Renal cortex interstitium (tissue), 11 donors: ENCODE measurements around the gene TPBGL. TPM values are rescaled to one million over a fixed set of nuclear protein-coding genes. Genes with fewer than 3 reads are reported as not detected.

Experiments
- DNase-seq, 11 donors: peaks; one replicate each; pipeline ENCODE4 v3.0.0-alpha.2; 2013; ENCODE audit warnings: low read depth in 9 of 11, low spot score in 4 of 11; ENCODE audit errors: extremely low read depth in 1 of 11
- polyA plus RNA-seq, 3 donors: library from polyadenylated mRNA; unstranded; fragments of 120-200 nt; gene quantifications; one replicate each; pipeline ENCODE4 v1.2.1, GENCODE V29; 2013; ENCODE audit not compliant: insufficient read length in 3 of 3

TPBGL gene
- polyA plus RNA-seq, 3 donors = 0.06 to 0.14 (median 0.11) TPM

- DNase-seq = peak; percentile 56 to 84 (median 67)
Observed at GRCh38 chr11:75204685-75205563, 35.6 kb upstream of the TPBGL start.

DNA sequence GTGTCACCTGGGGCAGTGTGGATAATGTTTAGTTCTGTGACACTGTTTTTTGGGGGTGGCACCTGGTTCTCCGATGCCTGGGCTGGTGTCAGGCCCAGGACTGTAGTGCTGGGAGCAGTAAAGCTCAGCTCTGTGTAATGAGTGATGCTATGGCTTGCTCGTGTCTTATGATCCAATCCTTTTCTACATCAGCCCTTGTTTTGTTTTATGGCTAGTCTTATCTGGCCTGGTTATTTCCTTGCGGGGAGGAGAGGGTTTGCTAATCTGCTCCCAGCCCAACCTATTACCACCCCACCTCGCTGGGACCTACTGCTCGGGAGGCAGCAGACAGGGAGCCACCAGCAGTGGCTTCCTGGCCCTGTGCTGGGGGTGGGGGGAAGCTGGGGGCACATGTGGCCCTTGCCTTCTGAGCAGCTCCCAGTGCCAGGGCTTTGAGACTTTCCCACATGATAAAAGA, 35.0 kb upstream of the TPBGL start:
- no peak for DNase-seq

- DNase-seq = no peak
Observed at GRCh38 chr11:75208446-75208845, 32.1 kb upstream of the TPBGL start.

DNA sequence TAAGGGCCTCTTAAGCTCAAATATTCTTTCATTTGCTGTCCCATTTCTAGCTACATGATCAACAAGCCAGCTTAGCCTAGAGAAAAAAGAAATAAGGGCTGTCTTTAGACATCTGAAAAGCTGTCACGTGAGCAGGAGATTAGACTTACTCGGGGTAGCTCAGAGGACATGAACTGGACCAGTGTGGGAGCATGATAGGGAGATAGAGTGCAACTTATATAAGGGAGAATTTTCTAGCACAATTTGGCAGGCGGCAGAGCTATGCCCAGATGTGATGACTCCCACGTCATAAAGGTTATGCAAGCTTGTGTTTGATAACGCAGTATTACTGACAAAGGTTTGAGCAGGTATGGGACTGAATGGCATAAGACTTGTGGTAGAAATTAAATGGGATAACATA, 28.2 kb upstream of the TPBGL start:
- DNase-seq = no peak

GRCh38 chr11:75214411-75214821, 26.2 kb upstream of the TPBGL start:
- peak; percentile 57 to 90 (median 85) for DNase-seq

GRCh38 chr11:75214843-75215242, 25.7 kb upstream of the TPBGL start:
- no peak for DNase-seq

- DNase-seq = no peak
Observed at GRCh38 chr11:75219869-75220268, 20.7 kb upstream of the TPBGL start.

GRCh38 chr11:75223954-75224643, 16.5 kb upstream of the TPBGL start:
- no peak for DNase-seq

GRCh38 chr11:75225794-75226193, 14.8 kb upstream of the TPBGL start:
- no peak for DNase-seq

GRCh38 chr11:75229466-75229865, 11.1 kb upstream of the TPBGL start:
- no peak for DNase-seq

DNA sequence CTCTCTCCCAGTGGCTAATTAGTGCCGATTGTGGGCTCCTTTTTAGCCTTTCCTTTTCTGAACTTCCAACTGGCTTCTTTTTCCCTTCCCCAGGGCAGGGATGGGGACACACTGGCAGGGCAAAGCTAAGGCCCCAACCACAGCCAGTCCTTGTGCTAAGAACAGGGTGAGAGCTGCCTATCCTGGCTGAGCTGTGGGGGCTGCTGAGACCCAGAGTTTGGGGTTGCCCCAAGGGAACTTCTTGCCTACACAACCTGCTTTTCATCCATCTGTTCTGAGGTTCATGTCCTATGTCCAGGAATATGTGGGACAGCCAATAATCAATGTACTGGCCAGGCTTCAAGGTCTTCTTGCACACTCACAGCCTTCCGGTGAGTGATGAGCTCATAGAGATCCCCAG, 10.0 kb upstream of the TPBGL start:
- DNase-seq = no peak

DNA sequence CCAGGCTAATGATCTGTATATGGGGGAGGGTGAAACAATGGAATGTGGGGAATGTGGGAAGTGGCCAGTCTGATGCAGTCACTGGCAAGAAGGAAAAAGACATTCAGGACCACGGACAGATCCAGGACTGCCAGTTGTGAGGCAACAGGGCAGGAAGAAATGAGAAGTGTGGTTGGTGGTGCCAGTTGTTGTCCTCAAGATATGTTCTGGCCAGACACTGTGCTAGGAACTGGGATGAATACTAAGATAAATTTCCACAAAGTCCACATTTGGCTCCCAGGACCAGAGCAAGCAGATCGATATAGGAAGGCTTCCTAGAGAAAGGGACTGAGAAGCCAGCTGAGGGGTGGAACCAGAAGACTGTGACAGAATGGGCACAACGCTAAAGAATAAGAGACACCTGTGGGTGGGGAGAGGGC, 6.8 kb upstream of the TPBGL start:
- DNase-seq = peak in 10 of 11 donors; percentile 48 to 82 (median 68)

DNA sequence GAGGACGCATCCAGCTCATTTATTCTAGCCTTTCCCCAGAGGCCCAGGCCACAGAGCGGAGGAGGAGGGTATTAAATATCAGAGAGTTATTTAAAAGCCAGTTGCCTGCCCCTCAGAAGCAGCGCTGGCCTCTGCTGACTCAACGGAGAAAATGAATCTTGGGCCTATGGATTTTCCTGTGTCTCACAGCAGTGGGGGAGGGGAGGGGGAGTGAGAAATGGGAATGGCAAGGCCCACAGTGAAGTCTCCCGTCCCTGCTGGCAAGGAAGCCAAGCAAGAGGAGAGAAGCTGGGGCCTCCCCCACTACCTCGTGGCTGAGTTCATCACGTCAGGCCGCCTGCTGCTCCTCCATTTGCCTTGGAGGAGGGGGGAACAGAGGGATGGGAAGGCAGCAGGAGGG, 4.5 kb upstream of the TPBGL start:
- DNase-seq = no peak

- no peak for DNase-seq
Observed at GRCh38 chr11:75237050-75237449, 3.5 kb upstream of the TPBGL start.

DNA sequence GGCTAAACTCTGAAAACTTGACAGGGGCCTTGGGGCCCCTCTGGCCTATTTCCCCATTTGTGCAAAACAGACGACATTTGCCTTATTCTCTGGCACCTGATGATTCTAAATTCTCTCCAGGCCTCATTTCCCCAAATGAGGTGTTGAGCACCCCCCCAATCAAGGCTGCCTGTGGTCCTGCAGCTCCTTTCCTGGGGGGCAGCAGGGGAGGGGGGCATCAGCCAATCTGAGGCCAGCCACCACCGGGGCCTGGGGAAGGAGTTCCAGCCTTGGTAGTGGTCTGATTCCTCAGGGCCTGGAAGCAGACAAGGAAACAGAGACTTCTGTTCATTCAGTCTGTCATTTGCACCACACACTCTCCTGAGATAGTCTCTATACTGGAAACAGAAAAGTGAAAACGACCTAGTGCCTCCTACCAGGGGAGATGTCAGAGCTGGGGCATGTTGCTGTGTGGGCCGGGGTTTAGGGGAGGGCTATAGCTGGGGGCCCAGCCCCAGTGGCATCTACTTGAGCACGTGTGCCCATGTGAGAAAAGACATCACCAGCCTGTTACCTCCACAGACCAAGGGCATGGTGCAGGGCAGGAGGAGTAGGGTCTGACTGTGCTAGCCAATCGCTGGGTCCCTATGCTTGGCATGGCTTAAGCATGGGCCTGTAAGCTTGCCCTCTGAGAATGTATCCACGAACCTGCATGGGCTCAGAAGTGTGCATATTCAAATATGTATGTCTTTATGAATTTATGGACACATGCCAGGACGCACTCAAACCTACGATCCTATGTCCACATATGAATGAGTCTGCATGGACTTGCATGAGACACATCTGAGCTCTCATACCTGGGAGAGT, 1.8 kb upstream of the TPBGL start:
- no peak for DNase-seq

- no peak for DNase-seq
Observed at GRCh38 chr11:75239531-75240290, 863 bp upstream of the TPBGL start.

DNA sequence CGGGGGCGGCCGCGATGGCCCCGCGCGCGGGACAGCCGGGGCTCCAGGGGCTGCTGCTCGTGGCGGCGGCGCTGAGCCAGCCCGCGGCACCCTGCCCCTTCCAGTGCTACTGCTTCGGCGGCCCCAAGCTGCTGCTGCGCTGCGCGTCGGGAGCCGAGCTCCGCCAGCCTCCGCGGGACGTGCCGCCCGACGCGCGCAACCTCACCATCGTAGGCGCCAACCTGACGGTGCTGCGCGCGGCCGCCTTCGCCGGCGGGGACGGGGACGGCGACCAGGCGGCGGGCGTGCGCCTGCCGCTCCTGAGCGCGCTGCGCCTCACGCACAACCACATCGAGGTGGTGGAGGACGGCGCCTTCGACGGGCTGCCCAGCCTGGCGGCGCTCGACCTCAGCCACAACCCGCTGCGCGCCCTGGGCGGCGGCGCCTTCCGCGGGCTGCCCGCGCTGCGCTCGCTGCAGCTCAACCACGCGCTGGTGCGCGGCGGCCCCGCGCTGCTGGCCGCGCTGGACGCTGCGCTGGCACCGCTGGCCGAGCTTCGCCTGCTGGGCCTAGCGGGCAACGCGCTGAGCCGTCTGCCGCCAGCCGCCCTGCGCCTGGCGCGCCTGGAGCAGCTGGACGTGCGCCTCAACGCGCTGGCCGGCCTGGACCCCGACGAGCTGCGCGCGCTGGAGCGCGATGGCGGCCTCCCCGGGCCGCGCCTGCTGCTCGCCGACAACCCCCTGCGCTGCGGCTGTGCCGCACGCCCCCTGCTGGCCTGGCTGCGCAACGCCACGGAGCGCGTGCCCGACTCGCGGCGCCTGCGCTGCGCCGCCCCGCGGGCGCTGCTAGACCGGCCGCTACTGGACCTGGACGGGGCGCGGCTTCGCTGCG, 697 bp downstream of the TPBGL start:
- DNase-seq = peak; percentile 68 to 87 (median 80)
